NCI-H2029 treated with DMSO at 0.1 percent for 48 hours (cell line): ENCODE results near the gene RASAL1.
A peak's percentile ranks its signal among the peaks of the same experiment; 100 is the strongest.
"Not testable (repeated sequence)": the region's sequence is repeated elsewhere in the genome, so short reads cannot be mapped to it uniquely, and the experiment has no call there.

Experiments used
- DNase-seq: peaks from one replicate; lab custom pipeline; 2025; lab: John Stamatoyannopoulos, UW

Gene RASAL1

GRCh38 chr12:113140706-113141105 is 5.1 kb upstream of the RASAL1 start:
- DNase-seq = no peak

DNA sequence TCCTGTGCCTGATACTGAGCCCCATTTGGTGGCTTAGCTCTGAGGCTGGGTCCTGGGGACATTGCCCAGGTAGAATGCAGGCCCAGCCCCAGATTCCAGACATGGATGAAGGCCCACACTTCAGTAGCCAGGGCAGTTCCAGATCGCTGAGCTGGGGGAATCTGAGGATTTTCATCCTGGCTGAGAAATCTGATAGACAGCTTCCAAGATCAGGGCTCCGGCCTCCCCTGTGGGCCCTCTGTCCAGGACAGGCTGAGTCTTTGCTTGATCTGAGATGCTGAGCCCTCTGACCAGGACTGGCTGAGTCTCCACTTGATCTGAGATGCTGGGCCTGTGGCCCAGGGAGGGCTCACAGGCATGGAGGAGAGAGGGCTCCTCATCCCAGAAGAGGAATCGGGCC is 3.3 kb upstream of the RASAL1 start:
- DNase-seq = no peak

- no peak for DNase-seq
These were observed 2.6 kb upstream of the RASAL1 start for GRCh38 chr12:113137861-113138783.

- DNase-seq = no peak
These were observed 1.5 kb upstream of the RASAL1 start for GRCh38 chr12:113136990-113137511.

GRCh38 chr12:113136128-113136989 is 798 bp upstream of the RASAL1 start:
- peak; percentile 14 for DNase-seq

- no peak for DNase-seq
These were observed 1.0 kb downstream of the RASAL1 start for GRCh38 chr12:113134521-113134951.

DNA sequence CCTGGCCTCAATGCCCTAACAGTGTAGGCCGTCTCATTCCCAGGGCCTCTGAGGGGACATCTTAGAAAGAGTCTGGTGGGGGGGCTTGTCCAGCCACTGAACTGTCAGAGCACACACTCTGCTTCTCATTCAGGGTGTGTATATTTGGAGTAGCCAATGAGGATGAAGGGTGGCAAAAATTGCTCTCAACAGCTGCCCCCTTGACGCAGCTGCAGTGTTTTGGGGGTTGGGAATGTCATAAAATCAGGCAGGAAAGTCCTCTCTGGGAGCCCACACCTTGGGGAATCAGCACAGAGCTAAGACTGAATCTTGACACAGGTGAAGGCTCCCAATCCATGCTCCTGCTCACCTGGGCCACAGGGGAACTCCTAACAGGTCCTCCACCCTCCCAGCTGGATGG is 1.5 kb downstream of the RASAL1 start:
- no peak for DNase-seq

- no peak for DNase-seq
These were observed 1.9 kb downstream of the RASAL1 start for GRCh38 chr12:113133666-113134065.

DNA sequence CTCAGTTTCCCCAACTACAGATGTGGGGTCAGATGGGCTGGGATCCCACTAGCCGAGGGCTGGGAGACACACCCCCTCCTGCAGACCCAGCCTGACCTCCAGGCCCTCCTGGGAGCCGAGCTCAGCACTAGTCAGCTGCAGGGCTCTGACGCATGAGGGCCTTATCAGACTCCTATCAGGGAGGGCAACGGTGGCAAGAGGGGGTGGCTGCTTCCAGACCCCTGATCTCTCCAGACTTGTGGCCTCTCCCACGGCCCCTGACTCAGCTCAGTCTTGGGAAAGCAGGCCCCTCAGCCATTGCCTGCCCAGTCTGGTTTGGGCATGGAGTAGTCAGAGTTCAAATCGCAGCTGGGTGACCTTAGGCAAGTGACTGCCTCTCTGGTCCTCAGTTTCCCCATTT is 2.5 kb downstream of the RASAL1 start:
- DNase-seq = no peak

GRCh38 chr12:113131556-113131955 is 4.0 kb downstream of the RASAL1 start:
- DNase-seq = no peak

DNA sequence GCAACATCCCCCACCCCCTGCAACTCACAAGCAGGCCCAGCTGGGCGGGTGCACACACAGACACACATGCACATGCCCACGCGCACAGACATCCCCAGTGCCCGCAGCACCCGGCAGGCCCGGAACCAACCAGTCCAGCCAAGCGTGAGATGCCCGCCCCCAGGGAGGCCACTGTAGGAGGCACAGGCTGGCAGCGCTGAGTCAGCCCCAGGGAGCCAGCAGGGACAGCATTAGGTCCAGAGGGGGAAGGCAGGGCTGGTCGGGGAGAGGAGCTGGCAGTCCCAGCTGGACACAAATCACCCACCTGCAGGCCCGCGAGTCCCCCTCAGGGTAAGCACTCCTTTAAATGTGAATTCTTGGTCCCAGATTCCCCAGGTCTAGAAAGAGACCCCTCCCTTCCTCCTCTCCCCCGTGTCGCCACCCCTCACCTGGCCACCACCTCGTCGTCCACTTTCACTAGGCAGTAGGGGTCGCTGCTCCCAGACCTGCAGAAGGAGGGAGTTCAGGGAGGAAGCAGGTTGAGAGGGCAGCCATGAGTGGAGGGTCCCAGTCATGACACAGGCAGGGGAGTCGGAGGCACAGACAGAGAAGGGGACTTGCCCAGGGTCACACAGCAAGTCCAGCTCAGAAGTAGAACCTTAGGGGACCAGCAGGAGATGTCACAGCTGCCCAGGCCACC is 5.0 kb downstream of the RASAL1 start:
- no peak for DNase-seq

DNA sequence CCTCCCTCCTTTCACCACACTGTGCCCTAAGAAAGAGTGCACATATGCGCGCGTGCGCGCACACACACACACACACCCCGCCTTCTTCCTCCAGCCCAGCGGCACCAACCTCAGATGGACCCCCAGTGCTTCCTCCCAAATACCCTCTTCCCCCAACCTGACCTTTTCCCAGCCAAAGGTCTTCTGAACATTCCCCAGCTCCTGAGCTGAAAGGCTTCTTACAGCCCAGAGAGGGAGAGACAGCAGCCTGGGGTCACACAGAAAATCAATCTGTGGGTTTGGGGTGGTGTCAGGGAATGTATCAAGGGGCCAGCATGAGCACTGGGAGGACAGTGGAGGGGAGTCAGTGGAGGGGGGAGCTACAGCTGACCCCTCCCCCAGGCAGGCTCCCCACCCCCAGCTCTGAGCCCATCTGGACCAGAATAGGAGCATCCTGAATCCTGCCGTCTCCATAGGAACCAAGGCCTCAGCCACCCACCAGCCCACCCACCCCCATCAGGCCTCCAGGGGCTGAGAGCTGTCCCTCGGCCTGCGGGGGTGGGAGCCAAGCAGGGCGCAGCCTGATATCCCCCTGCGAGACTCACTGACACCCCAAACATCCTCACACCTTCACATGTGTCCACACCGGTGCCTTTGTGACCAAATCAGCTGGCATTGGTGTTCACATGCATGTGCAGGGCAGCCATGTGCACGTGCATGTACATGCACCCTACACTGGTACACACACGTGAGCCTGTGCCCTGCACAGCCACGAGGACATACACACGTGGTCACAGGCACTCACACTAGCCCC is 5.7 kb downstream of the RASAL1 start:
- no peak for DNase-seq

DNA sequence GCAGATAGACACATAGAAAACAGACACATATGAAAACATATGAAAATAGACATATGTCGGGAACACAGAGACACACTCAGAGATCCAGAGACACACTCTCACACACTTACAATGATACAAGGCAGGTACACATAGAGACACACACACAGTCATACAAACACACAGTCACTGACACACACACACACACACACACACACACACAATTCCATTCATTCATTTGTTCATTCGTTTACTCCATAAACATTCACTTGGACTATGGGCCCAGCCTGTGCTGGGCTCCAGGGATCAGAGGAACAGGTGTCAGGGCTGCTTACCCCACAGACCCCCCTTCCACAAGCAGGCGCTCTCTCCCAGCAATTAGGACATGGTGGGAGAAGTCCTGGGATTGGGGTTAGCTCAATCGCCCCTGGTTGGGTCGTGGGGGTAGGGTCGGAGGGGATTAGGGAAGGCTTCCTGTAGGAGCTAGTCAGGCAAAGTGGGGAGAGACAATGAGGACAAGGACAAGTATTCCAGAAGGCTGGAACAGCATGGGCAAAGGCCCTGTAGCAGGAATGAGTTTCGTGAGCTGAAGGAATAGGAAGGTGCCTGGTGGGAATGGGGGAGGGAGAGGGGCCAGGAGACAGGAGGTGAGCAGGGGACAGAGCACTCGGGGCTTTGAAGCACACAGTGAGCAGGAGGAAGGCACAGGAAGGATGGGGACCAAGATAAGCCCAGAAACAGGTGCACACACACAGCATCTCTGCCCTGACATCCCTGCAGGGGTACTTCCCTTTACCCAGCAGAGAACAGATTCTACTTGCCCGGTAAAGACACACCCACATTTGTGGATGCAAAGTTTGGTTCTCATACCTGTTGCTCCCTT is 6.5 kb downstream of the RASAL1 start:
- no peak for DNase-seq

- no peak for DNase-seq
These were observed 7.8 kb downstream of the RASAL1 start for GRCh38 chr12:113127791-113128199.

DNA sequence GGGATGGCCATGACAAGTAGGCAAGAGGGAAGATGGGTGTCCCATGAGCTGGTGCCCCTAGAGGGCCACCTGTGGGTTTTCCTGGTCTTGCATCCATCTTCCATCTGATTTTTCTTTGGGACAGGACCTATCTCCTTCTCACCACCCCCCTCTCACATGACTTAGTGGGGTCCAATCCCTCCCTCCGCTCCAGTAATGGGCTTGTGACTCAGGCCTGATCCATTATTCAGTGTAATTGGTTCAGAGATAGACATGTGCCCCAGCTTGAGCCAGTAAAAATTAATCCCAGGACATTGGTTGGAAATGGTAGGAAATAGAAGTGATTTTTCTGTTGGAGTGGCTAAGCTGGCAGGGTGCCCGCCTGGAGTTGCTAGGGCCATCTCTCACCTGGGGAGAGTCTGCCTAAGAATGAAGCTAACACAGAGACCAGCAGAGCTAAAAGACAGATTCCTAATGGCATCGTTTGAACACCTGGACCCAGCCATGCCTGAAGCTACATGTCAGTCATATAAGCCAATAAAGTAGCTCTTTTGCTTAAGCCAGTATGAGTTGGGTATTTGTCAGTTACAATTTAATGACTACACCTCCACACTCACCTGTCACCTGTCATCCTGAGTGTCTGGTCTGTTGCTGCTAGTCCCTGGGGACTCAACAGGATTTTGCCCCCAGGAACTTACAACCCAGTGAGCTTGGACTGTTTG is 14.7 kb downstream of the RASAL1 start:
- DNase-seq = peak; percentile 77

DNA sequence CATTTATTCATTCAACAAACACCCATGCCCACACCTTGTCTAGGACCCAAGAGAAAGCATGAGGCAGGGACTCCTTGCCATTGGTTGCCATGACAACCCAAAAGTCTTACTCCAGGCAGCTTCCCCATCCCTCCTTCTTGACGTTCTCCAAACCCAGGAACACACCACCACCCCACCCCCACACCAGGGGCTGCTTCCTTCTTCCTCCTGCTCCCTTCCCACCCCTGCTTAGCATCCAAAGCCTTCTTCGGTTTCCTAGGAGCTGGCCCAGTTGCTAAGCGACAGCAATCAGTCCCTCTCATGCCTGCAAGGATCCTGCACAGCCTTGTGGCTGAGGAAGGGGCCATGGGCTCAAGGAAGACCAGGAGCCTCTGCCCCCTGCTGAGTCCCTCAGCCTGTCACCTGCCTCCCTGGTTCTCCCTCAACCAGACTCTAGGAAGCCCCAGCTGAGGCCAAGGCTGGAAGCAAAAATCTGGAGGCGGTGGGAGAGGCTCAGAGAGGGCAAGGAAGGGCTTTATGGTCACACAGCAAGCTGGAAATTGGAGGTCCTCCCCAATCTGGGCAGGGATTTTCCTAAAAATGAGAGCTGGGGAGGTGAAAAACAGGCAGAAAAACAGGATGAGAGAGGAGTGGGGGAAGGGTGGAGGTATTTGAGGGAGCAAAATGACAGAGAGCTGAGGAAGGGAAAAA is 15.4 kb downstream of the RASAL1 start:
- DNase-seq = no peak

- no peak for DNase-seq
These were observed 17.4 kb downstream of the RASAL1 start for GRCh38 chr12:113118142-113118541.

DNA sequence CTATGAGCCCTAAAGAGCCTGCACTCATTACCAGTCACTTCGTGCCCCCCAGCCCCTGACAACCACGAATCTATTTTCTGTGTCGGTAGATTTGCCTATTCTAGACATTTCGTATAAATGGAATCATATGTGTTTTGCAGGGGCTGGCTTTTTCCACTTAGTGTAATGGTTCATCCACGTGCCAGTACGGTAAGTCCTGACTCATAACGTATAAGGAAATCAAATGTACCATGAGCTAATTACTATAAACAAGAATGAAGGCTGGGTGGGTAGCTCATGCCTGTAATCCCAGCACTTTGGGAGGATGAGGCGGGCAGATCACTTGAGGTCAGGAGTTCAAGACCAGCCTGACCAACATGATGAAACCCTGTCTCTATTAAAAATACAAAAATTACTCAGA is 17.9 kb downstream of the RASAL1 start:
- DNase-seq = not testable (repeated sequence)

DNA sequence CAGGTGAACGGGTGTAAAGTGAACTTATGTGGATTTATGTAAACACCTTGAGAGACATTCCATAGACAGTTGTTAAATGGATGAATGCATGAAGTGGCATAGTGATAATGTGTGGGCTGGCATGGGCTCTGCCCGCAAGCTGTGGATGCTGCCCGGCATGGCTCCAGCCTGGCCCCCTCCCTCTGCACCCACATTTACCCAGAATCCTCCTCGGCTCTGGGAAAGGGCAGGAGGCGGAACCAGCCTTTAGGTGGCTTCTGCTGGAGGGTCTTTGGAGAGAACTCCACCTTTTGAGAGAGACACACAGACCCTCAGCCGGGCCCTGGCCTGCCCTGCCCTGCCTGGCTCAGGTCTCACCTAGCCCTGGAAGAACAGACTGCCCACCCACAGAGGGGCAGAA is 18.7 kb downstream of the RASAL1 start:
- DNase-seq = no peak
